Vagina (tissue), 2 donors: ENCODE measurements around the gene CAMKMT. TPM values are rescaled to one million over a fixed set of nuclear protein-coding genes. Genes with fewer than 3 reads are reported as not detected.
"Not testable (repeated sequence)": the region's sequence is repeated elsewhere in the genome, so short reads cannot be mapped to it uniquely, and the experiment has no call there.

Source experiments
- DNase-seq, 2 donors: peaks; one replicate each; pipeline ENCODE4 v3.0.0-alpha.2; 2017; ENCODE audit errors: extremely low spot score in 2 of 2
- H3K27ac ChIP-seq: fragments of 200-600 bp; sonication (generic); one replicate; pipeline ENCODE4 v1.5.1; 2019
- H3K27me3 ChIP-seq: fragments of 200-600 bp; sonication (generic); one replicate; pipeline ENCODE4 v1.5.1; 2019
- H3K36me3 ChIP-seq, 2 donors: fragments of 200-600 bp; sonication (generic); one replicate each; pipeline ENCODE4 v1.5.1; 2017 to 2019
- H3K4me1 ChIP-seq: fragments of 200-600 bp; sonication (generic); one replicate; pipeline ENCODE4 v1.5.1; 2019
- H3K4me3 ChIP-seq, 2 donors: fragments of 200-600 bp; sonication (generic); 1 replicate in 1 of 2; 2 replicates in 1 of 2; pipeline ENCODE4 v1.5.1; 2016 to 2019
- H3K9me3 ChIP-seq: fragments of 200-600 bp; sonication (generic); one replicate; pipeline ENCODE4 v1.5.1; 2019
- POLR2A ChIP-seq, 2 donors: fragments of 450-650 bp; IDR thresholded peaks; one replicate each; pipeline ENCODE4 v1.6.1; 2017; ENCODE audit warnings: antibody characterized with exemption in 2 of 2, mild to moderate bottlenecking in 2 of 2, moderate library complexity in 2 of 2
- POLR2AphosphoS5 ChIP-seq, 2 donors: sonication (generic); formaldehyde crosslinking; IDR thresholded peaks; one replicate each; pipeline ENCODE4 v1.9.0; 2017; ENCODE audit warnings: antibody characterized with exemption in 2 of 2, mild to moderate bottlenecking in 2 of 2, low read depth in 1 of 2; ENCODE audit not compliant: insufficient read depth in 1 of 2
- intact Hi-C: fragments of 100-400 bp; cut with DNase I; formaldehyde crosslinking; loops from one replicate; pipeline ENCODE4 v1.15.1; 2023
- total RNA-seq: library from RNA; depleted of rRNA; stranded (reverse); fragments of >200 nt; gene quantifications from one replicate; pipeline ENCODE4 v1.2.3, GENCODE V29; 2016
- TF ChIP-seq, protein P1 (sequence below), 3 experiments: fragments of 450-650 bp in 2 of 3; fragments of 200-600 bp in 1 of 3; sonication (generic) in 1 of 3; IDR thresholded peaks; one replicate each; pipeline ENCODE4 v1.5.1; 2017 to 2019; ENCODE audit warnings: antibody characterized with exemption in 3 of 3, mild to moderate bottlenecking in 2 of 3, moderate library complexity in 2 of 3

The CAMKMT gene
- total RNA-seq, 1 donor from 2014 or later, result 21.1 TPM

GRCh38 chr2:44580875-44581515 lies 219.2 kb downstream of the CAMKMT start:
- Histone ChIP-seq H3K36me3 (no peaks in the 10 kb centered on the region), H3K4me1 (peaks cover 14% of the 10 kb centered on the region), H3K27me3 (no peaks in the 10 kb centered on the region), H3K9me3 (no peaks in the 10 kb centered on the region), H3K27ac (no peak overlapping the region), H3K4me3 (no peak overlapping the region)
- DNase-seq, result no peak
- intact Hi-C loops, result no loop called here
- TF ChIP-seq, protein P1, sequence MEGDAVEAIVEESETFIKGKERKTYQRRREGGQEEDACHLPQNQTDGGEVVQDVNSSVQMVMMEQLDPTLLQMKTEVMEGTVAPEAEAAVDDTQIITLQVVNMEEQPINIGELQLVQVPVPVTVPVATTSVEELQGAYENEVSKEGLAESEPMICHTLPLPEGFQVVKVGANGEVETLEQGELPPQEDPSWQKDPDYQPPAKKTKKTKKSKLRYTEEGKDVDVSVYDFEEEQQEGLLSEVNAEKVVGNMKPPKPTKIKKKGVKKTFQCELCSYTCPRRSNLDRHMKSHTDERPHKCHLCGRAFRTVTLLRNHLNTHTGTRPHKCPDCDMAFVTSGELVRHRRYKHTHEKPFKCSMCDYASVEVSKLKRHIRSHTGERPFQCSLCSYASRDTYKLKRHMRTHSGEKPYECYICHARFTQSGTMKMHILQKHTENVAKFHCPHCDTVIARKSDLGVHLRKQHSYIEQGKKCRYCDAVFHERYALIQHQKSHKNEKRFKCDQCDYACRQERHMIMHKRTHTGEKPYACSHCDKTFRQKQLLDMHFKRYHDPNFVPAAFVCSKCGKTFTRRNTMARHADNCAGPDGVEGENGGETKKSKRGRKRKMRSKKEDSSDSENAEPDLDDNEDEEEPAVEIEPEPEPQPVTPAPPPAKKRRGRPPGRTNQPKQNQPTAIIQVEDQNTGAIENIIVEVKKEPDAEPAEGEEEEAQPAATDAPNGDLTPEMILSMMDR (IDR thresholded peaks at IDR 0.05), result no peak
- TF ChIP-seq POLR2A (IDR thresholded peaks at IDR 0.05), result no peak
- TF ChIP-seq POLR2AphosphoS5 (IDR thresholded peaks at IDR 0.05; ENCODE audit: insufficient read depth in 1 of 2, low read depth in 1 of 2), result no peak

- Histone ChIP-seq H3K9me3 (no peaks in the 10 kb centered on the region), H3K27me3 (no peaks in the 10 kb centered on the region), H3K27ac (no peak overlapping the region), H3K4me3 (no peak overlapping the region), H3K4me1 (peaks cover 14% of the 10 kb centered on the region), H3K36me3 (no peaks in the 10 kb centered on the region)
- intact Hi-C loops, result no loop called here
- TF ChIP-seq POLR2A (IDR thresholded peaks at IDR 0.05) (no peak), POLR2AphosphoS5 (IDR thresholded peaks at IDR 0.05; ENCODE audit: insufficient read depth in 1 of 2, low read depth in 1 of 2) (peak in 1 of 2 donors; percentile 12)
- TF ChIP-seq, protein P1 (IDR thresholded peaks at IDR 0.05), result no peak
- DNase-seq, result no peak
Observed at GRCh38 chr2:44582363-44583008, 220.7 kb downstream of the CAMKMT start.

DNA sequence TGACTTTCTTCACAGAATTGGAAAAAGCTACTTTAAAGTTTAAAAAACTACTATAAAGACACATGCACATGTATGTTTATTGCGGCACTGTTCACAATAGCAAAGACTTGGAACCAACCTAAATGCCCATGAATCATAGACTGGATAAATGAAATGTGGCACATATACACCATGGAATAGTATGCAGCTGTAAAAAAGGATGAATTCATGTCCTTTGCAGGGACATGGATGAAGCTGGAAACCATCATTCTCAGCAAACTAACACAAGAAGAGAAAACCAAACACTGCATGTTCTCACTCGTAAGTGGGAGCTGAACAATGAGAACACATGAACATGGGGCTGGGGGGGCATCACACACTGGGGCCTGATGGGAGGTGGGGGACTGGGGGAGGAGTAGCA lies 233.9 kb downstream of the CAMKMT start:
- H3K4me1 ChIP-seq, DNase-seq, H3K27ac ChIP-seq, H3K27me3 ChIP-seq, H3K36me3 ChIP-seq, intact Hi-C loops, H3K9me3 ChIP-seq, H3K4me3 ChIP-seq: not testable (repeated sequence)

DNA sequence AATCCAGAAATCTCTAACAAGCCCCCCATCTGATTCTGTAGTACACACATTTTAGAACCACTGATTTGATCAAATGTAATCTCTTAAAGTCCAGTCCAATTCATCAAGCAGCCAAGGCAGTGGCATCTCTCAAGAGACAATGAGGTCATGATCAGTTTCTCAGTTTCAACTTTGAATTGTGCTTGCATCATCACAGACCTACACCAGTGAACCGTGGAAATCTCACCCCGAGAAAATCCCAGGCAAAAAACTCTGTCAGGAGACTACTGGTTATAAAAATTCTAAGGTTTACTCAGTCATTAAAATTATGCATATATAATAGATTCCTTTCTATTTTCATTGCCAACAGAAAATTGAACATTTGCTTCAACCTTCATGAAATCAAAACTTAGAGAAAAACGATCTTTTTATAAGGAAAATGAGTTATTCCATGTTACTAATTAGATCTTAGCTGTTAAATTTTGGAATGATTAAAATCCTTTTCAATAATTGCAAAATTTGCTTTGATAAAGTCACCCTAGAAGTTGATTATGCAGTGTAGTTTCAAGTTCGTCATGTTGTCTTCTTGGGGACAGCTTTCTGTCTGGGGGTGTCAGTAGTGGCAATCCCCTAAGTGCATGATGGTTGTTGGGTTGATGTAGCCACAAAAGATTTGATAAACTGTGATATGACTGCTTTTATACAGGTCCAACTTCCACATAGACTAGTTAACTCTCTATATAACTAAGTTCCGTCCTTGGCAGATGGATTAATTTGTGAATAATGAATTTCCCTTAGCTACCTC lies 235.0 kb downstream of the CAMKMT start:
- DNase-seq, result no peak
- H3K27ac ChIP-seq, result no peak overlapping the region

More for the DNA sequence above, 235.0 kb downstream of the CAMKMT start:
- H3K36me3 ChIP-seq, result no peaks in the 10 kb centered on the region
- H3K27me3 ChIP-seq, result no peaks in the 10 kb centered on the region
- no peaks in the 10 kb centered on the region for H3K4me1 ChIP-seq
- H3K9me3 ChIP-seq, result no peaks in the 10 kb centered on the region
- intact Hi-C loops, result no loop called here
- TF ChIP-seq POLR2A (IDR thresholded peaks at IDR 0.05) (no peak), POLR2AphosphoS5 (IDR thresholded peaks at IDR 0.05; ENCODE audit: insufficient read depth in 1 of 2, low read depth in 1 of 2) (no peak)
- TF ChIP-seq, protein P1 (IDR thresholded peaks at IDR 0.05), result no peak
- no peak overlapping the region for H3K4me3 ChIP-seq
